Left ventricle myocardium superior (tissue), 1 donor: ENCODE data around the gene RIC3. TPM values are rescaled to one million over a fixed set of nuclear protein-coding genes. Genes with fewer than 3 reads are reported as not detected.

Experiments used
- ATAC-seq: fragments of 200-7000 bp; cut with Tn5 transposase; one replicate; pipeline ENCODE4 v1.9.1; 2020; ENCODE audit warnings: mild to moderate bottlenecking, moderate library complexity
- DNase-seq: peaks from one replicate; pipeline ENCODE4 v3.0.0-alpha.2; 2020
- intact Hi-C: fragments of 100-400 bp; cut with micrococcal nuclease; formaldehyde crosslinking; loops from one replicate; pipeline ENCODE4 v1.11.0; 2022
- total RNA-seq: library from RNA; stranded (reverse); fragmentation: NEBNext Ultra II Directional; extraction: Animal tissue kit (Norgen Biotek cat#: 25700); gene quantifications from one replicate; pipeline ENCODE4 v1.2.1, GENCODE V29; 2021
- donor health status: DM: no; HTN: yes; CAD: no; lungs with severe emphysema.

The RIC3 gene
- total RNA-seq, 1 donor from 2014 or later: 14.1 TPM

GRCh38 chr11:8108421-8108820, 60.4 kb downstream of the RIC3 start:
- ATAC-seq (no peak), DNase-seq (no peak)
- intact Hi-C loops: no loop called here

- no peak for ATAC-seq
- intact Hi-C loops: no loop called here
These were observed 61.2 kb downstream of the RIC3 start for GRCh38 chr11:8107642-8108041.

GRCh38 chr11:8106679-8107078, 62.1 kb downstream of the RIC3 start:
- ATAC-seq: peak; percentile 94
- intact Hi-C loops: no loop called here
- DNase-seq: peak; percentile 61

More at GRCh38 chr11:8107642-8108041, 61.2 kb downstream of the RIC3 start:
- DNase-seq: no peak

- peak; percentile 74 for ATAC-seq
- DNase-seq: no peak
- intact Hi-C loops: no loop called here
These were observed 63.2 kb downstream of the RIC3 start for GRCh38 chr11:8105666-8106065.

GRCh38 chr11:8105133-8105532, 63.7 kb downstream of the RIC3 start:
- intact Hi-C loops: no loop called here
- no peak for ATAC-seq

GRCh38 chr11:8103909-8104308, 64.9 kb downstream of the RIC3 start:
- ATAC-seq (no peak), DNase-seq (no peak)
- intact Hi-C loops: no loop called here

More at GRCh38 chr11:8105133-8105532, 63.7 kb downstream of the RIC3 start:
- DNase-seq: no peak

- ATAC-seq (no peak), DNase-seq (no peak)
- intact Hi-C loops: no loop called here
These were observed 65.9 kb downstream of the RIC3 start for GRCh38 chr11:8102965-8103364.

- DNase-seq (no peak), ATAC-seq (no peak)
- intact Hi-C loops: no loop called here
These were observed 66.4 kb downstream of the RIC3 start for GRCh38 chr11:8102296-8102915.

GRCh38 chr11:8101421-8101820, 67.4 kb downstream of the RIC3 start:
- no peak for ATAC-seq
- intact Hi-C loops: no loop called here
- no peak for DNase-seq

GRCh38 chr11:8100605-8101004, 68.2 kb downstream of the RIC3 start:
- DNase-seq (no peak), ATAC-seq (no peak)
- intact Hi-C loops: no loop called here

GRCh38 chr11:8100158-8100557, 68.7 kb downstream of the RIC3 start:
- intact Hi-C loops: no loop called here
- DNase-seq: no peak
- no peak for ATAC-seq

GRCh38 chr11:8099291-8099899, 69.4 kb downstream of the RIC3 start:
- DNase-seq: peak; percentile 84
- intact Hi-C loops: no loop called here
- peak; percentile 66 for ATAC-seq

- intact Hi-C loops: no loop called here
- DNase-seq (no peak), ATAC-seq (no peak)
These were observed 69.9 kb downstream of the RIC3 start for GRCh38 chr11:8098879-8099278.

- ATAC-seq: no peak
- intact Hi-C loops: no loop called here
- DNase-seq: no peak
These were observed 70.5 kb downstream of the RIC3 start for GRCh38 chr11:8098361-8098760.

- no peak for DNase-seq
- intact Hi-C loops: no loop called here
- no peak for ATAC-seq
These were observed 70.9 kb downstream of the RIC3 start for GRCh38 chr11:8097926-8098325.

GRCh38 chr11:8097468-8097867, 71.4 kb downstream of the RIC3 start:
- ATAC-seq (no peak), DNase-seq (no peak)
- intact Hi-C loops: no loop called here

GRCh38 chr11:8097062-8097461, 71.8 kb downstream of the RIC3 start:
- DNase-seq (no peak), ATAC-seq (no peak)
- intact Hi-C loops: no loop called here

GRCh38 chr11:8096575-8096974, 72.2 kb downstream of the RIC3 start:
- intact Hi-C loops: no loop called here
- no peak for ATAC-seq

GRCh38 chr11:8095806-8096522, 72.9 kb downstream of the RIC3 start:
- intact Hi-C loops: no loop called here
- no peak for ATAC-seq
- DNase-seq: no peak

More at GRCh38 chr11:8096575-8096974, 72.2 kb downstream of the RIC3 start:
- DNase-seq: no peak

- ATAC-seq: no peak
- intact Hi-C loops: no loop called here
- DNase-seq: no peak
These were observed 73.5 kb downstream of the RIC3 start for GRCh38 chr11:8095371-8095770.

- DNase-seq (no peak), ATAC-seq (no peak)
- intact Hi-C loops: loop anchor here (5.0 kb wide), 1 partner anchor 87 kb away; no protein-coding TSS in a partner anchor
These were observed 74.2 kb downstream of the RIC3 start for GRCh38 chr11:8094656-8095055.
